Activated CD8-positive, alpha-beta memory T cell treated with anti-CD3 and anti-CD28 coated beads, Interleukin-2, amount 50 U/mL, for 1 hour (primary cell): ENCODE measurements around the gene RBM18.

Experiments used
- DNase-seq: peaks from one replicate; pipeline ENCODE4 v3.0.0-alpha.2; 2020; ENCODE audit errors: extremely low read depth

Gene RBM18

DNA sequence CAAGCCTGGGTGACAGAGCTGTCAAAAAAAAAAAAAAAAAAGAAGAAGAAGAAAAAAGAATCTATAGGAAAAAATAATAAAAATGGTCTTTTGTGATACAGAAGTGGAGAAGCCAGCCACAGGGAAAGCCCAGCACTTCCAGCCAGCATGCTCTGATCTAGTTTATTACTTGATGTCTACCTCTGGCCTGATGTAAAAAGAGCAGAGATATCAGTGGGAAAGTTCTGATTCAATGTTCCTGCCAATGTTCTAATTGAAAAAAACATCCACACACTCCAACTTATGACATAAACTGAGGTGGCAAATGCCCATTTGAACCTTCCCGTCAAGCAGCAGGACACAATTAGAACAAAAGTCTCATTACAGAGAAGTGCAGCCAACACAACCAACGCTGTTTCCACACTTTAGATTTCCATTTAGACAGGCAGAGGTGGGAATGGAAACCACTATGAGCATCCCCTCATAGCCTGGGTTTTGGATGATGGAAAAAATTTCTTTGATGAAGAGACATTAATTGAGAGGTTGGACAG is 5.7 kb downstream of the RBM18 start:
- no peak for DNase-seq

- DNase-seq = no peak
These were observed 8.4 kb downstream of the RBM18 start for GRCh38 chr9:122256206-122256605.

- DNase-seq = no peak
These were observed 9.9 kb downstream of the RBM18 start for GRCh38 chr9:122254761-122255160.

GRCh38 chr9:122252796-122253195 is 11.8 kb downstream of the RBM18 start:
- DNase-seq = no peak

GRCh38 chr9:122251351-122251750 is 13.3 kb downstream of the RBM18 start:
- DNase-seq = no peak

- no peak for DNase-seq
These were observed 16.2 kb downstream of the RBM18 start for GRCh38 chr9:122248448-122248865.

GRCh38 chr9:122246666-122247065 is 18.0 kb downstream of the RBM18 start:
- DNase-seq = no peak

DNA sequence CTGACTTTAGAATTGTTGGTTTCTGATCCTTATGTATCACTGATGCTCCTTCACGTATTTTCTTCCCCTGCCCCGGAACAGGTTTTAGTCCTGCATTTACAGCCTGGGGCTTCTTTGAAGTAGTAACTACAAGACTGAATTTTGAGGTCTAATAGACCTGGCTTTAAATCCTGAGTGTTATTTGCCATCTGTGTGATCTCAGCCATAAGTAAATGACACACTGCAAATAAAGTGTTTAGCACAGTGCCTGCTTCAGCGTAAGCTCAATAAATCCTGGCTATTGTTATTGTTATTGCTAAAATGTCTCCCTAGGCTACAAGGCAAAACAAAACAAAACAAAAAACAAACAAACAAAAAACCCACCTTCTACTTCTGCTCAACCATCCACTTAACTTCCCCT is 20.3 kb downstream of the RBM18 start:
- no peak for DNase-seq

- DNase-seq = no peak
These were observed 24.9 kb downstream of the RBM18 start for GRCh38 chr9:122239722-122240121.

- DNase-seq = no peak
These were observed 28.0 kb downstream of the RBM18 start for GRCh38 chr9:122236681-122237080.

- no peak for DNase-seq
These were observed 30.5 kb downstream of the RBM18 start for GRCh38 chr9:122234022-122234748.

- DNase-seq = no peak
These were observed 31.8 kb downstream of the RBM18 start for GRCh38 chr9:122232796-122233306.

DNA sequence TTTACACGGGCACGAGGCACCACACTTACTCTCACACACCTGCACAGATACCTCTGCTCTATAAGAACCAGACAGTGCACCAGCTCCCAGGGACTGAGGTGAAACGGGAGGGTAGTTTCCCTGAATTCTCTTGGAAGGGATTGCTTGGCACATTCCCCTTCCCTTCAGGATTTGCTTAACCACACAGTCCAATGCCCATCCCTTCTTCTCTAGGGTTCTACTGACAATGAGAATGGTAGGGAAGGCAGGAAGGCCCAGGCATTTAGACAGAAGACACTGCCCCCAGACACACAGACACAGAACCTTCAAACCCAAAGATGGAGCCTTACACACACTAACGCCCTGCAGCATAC is 35.2 kb downstream of the RBM18 start:
- no peak for DNase-seq

GRCh38 chr9:122228568-122229484 is 35.8 kb downstream of the RBM18 start, which contains the start of gene LHX6:
LHX6 (minus strand) TSS chr9:122228957; CDS start chr9:122228740, 217 bp downstream.
- no peak for DNase-seq

GRCh38 chr9:122228191-122228567 is 36.5 kb downstream of the RBM18 start:
- no peak for DNase-seq

DNA sequence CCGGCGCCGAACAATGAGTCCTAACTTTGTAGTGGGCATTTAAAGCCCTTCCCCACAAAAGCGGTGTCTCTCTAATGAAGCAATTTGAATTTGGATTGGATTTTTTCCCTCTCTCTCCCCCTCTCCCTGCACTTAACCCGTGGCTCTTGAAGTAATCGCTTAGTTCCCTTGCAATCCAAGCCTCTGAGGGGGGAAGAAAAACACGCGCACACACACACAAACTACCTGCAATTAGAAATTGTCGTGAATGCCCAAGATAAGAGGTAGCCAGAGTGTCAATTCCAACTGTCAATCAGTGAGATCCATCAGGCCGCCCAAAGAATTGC is 37.1 kb downstream of the RBM18 start:
- DNase-seq = no peak

DNA sequence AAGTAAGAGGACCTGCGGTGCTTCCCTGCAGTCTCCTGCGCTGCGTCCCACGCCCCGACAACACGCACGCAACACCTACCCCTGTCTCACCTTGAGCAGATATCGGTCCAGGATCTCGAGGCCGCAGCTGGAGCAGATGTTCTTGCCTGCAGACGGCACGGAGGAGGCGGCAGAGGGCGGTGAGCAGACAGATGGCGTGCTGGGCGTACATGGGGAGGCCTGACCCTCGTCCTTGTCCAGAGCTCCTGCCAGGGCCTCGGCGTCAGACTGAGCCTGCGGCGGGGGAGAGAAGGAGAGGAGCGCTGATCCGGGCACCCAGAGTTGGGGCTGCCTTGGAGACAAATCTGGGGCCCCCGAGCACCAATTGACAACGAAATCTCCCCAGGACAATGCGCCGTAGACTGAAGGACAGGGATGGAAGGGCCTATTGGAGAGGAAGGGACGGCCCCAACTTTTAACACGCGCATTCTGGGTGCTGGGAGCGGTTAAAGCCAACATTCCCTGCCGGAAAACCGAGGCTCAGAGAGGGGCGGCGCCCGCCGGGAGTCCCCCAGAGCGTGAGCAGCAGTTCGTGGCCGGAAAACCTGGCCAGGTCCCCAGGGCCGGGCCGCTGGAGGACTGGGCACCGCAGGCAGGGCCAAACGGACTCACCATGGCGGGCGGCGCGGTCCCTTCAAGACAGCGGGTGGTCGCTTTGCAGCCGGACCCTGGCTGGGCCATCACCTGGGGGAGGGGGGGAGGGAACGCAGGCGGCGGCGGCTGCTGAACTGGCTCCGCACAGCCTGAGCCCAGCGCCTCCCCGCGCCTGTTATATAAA is 37.7 kb downstream of the RBM18 start:
- no peak for DNase-seq

- no peak for DNase-seq
These were observed 38.4 kb downstream of the RBM18 start for GRCh38 chr9:122226142-122226757.

- DNase-seq = no peak
These were observed 39.1 kb downstream of the RBM18 start for GRCh38 chr9:122225312-122226141.

DNA sequence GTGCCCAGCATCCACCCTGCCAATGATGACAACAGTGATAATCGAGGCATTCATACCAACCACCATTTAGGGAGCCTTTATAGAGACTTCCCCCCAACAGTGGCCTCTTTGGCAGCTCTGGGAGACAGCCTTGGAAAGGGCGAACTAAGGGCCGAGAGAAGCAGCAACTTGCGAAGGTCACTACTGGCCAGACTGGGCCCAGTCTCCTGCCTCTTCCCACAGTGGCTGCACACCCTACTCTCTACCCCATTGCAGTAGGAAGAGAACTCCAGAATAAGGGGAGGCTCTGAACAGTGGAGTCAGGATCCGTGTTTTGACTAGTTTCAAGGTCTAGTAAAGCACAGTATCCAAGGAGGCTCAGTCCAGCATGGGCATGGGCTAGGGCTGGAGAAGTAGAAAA is 41.2 kb downstream of the RBM18 start:
- DNase-seq = no peak

GRCh38 chr9:122222791-122223190 is 41.8 kb downstream of the RBM18 start:
- no peak for DNase-seq
